SH-SY5Y (cell line): Measurements from ENCODE around the gene MYCL.

Experiments used
- GATA2 ChIP-seq: IDR thresholded peaks from 2 replicates; pipeline ENCODE4 v1.6.1; 2011; ENCODE audit warnings: mild to moderate bottlenecking, low read depth, low read length
- GATA3 ChIP-seq: IDR thresholded peaks from 2 replicates; pipeline ENCODE4 v1.6.1; 2011; ENCODE audit warnings: low read depth, mild to moderate bottlenecking, low read length, moderate library complexity

MYCL gene

DNA sequence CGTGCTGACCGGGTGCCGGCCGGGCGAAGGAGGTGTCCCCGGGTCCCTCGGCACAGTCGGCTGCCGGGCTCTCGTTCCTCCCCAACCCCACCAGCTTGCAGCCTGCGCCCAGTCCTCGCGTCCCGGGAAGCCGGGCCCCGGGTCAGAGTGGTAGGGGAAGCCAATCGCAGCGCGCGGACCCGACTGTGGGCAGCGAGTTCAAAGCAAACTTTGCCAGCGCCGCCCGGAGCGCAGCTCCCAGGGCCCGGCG, 328 bp downstream of the MYCL start:
- no peak for TF ChIP-seq GATA2
- no peak for TF ChIP-seq GATA3

DNA sequence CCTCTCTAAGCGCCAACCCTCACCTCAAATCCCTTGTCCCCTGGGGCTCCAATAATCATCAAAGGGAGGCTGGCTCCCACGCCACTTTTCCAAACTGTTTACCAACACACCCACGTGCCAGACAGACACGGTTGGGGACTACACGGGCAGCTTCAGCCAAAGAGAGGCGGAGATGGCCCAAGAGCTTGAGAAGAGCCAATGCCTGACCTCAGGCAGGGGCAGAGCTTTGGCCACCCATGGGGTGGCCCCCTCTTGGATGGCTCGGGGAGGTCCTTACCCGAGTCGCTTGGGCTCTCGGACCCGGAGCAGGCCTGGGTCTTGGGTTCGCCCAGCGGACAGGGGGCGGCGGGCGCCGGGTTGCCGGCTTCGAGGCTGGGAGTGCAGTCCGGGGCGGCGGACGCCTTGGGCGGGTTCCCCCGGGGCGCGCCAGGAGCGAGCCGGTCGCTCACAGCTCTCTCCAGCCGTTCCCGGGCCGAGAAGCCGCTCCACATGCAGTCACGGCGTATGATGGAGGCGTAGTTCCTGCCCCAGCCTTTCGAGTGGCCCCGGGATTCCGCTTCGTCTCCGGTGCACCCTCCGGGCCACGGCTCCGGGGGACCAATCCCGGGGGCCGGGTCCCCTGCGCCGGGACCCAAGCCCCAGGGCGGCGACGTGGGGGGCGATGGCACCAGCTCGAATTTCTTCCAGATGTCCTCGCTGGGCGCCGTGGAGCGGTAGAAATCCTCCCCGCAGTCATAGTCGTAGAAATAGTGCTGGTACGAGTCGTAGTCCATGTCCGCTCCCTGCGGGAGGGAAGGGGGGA, 854 bp downstream of the MYCL start:
- TF ChIP-seq GATA2, result no peak
- TF ChIP-seq GATA3, result no peak

DNA sequence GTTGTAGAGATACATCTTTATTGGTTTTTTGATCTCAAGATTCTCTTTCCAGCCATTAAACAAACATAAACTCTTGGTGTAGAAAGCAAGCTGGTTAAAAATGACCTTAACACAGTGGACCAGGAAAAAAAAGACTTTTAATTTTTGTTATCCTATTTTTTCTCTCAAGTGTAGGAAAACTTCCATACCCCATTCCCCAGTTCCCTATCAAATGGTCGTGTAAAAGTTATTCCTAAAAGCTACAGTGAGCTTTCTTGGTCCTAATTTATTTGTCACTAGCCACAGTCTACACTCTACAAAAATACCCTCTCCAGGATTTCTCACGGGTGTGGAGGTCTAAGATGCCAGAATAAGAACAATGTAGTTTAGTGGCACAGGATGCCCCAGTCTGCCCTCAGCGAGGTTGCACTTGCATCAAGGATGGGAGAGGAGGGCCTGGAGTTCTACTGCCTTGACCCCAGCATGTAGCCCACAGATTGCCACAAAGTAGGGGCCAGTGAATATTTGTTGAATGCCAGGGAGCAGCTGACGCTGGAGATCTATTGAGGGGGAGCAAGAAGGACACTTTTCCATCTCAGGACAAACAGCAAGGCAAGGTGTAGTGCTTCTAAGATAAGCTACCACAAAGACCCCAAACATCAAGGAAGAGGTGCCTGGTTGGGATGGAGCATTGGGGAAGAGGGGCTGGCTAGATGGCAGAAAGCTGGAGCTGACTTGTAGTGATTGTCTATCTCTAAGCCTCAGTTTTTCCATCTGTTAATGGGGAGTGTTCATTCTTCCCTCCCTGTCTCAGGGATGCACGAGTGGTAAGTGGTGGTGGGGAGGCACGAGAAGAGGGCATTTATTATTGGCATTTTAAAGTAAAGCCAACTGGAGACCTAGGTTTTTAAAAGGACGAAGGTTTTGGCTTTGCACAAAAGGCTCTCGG, 1.8 kb downstream of the MYCL start:
- TF ChIP-seq GATA3 (no peak), GATA2 (no peak)

DNA sequence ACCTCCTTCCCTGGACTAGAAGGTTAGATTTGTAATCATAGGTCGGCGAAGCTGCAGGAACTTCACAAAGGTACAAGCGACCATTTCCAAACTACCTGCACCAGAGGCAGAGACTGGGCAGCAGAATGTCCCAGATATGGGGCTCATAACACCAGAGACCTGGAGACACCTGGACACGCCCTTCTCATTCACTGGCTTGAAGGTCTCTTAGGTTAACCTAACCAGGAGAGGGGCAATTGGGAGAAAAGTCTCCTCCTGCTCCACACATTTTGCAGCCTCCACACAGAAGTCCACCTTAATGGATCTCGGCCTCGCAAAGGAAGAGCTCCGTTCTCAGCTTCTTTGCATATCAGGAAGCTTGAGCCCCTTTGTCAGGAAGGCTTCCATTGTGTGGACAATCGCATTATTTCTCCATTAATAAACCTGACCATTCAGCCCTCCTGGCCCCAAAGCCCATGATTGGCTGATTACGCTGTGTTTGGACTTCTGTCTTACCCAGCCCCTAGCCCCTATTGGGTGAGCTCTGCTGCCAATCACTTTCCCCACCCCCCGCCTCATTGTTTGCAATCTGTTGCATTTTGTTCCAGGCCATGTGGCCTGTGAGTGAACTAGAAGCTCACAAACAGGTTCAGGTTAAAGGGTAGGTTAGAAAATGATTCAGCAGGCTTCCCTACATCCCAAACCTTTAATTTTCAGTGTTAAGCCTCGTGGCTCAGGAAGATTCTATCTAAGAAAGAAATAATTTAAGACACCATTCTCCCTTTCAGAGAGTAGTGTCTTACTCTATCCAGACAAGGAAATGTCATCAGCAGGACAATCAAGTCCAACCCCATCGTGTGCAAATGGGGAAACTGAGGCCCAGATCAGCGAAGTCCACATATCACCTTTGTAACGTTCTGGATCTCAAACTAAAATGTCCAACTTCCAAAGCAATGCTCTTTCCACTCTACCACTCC, 2.8 kb downstream of the MYCL start:
- TF ChIP-seq GATA2 (no peak), GATA3 (no peak)

DNA sequence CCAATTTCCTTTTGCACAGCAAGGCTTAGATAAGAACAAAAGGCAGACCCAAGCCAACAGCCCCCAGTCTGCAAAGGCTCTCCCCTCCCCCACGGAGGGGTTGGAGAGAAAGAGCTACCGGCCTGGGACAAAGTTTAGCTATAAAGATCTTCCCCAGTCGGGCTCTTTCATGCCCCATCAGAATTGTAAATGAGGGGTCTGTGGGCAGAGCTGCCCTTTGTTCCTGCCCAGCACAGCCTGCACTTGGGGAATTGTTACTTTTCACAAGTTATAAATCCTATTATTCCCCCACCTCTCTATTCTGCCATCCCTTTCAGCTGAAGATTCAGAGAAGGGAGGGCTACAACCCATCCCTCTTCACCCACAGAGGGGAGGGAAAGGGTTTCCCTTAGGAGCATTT, 3.5 kb downstream of the MYCL start:
- TF ChIP-seq GATA3, result no peak
- no peak for TF ChIP-seq GATA2

DNA sequence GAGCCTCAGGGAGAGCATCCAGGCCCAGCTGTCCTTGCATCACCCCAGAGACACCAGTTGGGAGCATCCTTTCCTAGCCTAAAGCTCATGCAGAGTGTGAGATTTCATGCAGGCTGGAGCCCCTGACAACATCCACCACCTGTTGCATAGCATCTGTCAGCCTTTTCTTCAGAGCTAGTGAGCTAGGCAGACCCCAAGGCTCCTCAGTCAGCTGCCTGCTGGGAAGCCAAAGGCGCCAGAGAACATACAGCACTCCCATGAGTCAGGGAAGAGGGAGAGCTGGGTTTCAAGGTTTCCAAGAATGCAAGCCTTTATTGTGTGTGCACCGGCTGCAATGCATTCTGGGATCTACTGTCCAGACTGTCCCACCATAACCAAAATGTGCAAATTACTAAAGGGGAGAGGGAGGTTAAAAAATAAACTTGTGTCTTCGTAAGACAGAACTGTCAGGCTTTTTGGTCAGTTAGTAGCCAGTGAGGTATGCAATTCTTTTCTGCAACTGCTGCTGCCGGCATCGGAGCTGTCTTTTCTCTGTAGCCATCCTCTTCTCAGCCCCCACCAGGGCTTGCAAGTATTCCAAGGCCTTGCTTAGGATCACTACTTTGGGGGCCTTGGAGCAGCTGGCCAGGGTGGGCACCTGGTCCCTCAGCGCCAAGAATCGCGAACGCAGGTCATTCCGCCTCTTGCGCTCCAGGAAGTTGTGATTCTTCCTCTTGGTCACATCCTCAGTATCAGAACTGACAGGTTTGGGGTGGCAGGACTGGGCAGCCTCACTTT, 4.6 kb downstream of the MYCL start:
- TF ChIP-seq GATA3 (no peak), GATA2 (no peak)

DNA sequence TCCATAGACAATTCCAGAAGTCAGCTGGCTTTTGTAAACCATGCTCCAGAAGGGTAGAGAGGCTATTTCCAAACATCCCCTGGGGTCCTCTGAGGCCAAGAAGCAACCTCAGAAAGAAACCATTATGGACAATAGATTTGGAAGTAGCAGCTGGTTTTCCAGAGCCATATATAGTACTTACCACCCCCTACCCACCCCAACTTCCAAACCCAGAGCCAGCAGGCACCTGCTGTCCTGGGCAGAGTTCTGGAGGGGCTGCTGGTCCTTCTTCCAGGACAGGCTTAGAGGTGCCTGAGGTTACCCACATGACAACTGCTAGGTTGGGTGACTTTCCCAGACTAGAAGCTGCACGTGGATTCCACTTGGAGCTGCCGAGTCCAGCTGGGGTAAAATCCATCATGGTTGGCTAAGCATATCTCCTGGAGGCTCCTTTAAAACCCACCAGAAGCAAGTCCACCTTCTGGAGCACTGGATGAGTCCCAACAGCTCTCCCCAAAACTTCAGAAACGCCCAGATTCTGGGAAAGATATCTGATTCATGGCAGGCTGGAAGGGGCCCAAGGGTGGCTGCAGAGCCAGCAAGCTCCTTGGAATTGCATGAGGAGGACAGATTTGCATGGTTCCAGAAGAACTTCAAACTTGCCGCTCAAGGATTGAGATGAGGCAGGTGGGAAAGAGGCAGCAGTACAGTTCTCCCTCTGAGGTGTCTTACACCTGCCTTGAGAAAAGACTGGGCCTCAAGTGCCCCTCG, 5.8 kb downstream of the MYCL start:
- TF ChIP-seq GATA3, result no peak
- TF ChIP-seq GATA2, result no peak

DNA sequence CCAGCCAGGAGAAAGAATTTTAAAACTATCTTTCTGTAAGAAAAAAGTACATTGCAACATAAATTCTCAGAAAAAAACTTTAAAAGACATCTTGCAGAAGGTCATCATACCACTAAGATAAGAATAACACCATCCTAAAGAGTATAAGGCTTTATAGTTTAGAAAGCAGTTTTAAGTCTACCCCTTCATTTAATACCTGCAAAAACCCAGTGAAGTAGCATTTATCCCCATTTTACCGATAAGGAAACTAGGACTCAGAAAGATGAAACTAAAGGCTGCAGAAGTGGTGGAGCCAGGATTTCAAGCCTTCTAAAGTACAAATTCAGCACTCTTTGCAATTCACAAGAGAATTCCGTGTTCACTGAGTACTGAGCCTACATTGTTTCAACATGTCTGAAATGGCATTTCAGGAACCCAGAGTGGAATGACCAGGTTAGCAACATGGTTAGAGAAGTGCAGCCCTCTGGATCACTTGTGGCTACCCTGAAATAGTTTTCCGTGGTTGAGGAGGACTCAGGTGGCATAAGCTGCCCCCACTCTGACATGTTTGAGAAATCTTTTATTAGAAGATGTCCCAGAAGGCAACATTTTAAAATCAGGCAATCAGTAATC, 6.7 kb downstream of the MYCL start:
- no peak for TF ChIP-seq GATA2
- TF ChIP-seq GATA3, result no peak

DNA sequence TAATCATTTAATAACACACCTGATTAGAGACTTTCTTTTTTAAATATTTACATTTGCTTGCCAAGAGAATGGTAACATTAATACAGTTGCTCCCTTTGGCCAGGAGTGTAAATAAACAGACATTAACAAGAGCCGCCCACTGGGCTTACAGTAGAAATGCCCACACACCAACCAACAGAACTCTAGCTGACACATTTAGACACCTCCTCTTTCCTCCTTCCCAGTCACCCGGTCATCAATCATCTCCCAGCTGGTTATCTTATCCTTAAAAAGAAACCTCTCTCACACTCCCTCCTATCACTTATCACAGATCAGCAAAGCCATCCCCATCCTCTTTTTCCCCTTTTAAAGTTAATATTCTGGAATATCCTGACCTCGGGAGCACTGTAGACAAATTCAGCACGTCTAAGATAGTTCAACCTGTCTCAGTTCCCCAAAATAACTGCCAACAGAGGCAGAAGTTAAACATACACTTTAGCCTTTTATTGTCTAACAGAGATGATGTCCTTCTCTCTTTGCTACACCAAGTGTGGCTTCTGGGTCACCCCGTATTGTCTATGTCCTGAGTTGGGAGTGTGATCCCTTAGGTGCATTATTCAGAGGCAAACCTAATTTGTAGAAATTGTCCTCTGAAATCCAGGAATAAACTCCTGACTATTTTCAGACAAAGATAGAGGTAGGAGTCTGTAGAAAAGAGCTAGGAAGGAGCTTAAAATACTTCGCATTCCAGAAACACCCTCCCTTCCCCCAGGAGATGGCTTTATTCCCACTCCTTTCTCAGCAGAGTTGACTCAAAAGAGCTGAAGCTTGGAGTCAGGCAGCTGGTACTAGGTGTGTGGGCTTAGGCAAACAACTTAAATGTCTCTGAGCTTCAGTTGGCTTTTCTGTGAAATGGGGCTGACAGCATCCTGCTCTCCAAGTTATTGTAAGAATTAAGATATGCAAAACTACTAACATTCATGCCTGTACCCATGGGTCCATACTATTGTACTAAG, 8.8 kb downstream of the MYCL start:
- TF ChIP-seq GATA2 (no peak), GATA3 (no peak)

DNA sequence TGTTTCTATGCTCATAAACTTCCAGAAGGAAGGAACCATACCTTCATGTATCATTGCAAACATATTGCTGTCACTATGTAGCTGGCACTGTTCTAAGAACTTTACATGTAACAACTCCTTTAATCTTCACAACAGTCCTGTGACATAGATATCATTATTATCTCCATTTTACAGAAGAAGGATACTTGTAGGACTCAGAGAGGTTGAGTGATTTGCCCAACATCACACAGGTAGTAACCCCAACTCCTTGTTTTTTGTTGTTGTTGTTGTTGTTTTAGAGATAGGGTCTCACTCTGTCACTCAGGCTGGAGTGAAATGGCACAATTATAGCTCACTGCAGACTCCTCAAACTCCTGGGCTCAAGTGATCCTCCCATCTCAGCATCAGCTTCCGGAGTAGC, 10.8 kb downstream of the MYCL start:
- no peak for TF ChIP-seq GATA3
- TF ChIP-seq GATA2, result no peak

DNA sequence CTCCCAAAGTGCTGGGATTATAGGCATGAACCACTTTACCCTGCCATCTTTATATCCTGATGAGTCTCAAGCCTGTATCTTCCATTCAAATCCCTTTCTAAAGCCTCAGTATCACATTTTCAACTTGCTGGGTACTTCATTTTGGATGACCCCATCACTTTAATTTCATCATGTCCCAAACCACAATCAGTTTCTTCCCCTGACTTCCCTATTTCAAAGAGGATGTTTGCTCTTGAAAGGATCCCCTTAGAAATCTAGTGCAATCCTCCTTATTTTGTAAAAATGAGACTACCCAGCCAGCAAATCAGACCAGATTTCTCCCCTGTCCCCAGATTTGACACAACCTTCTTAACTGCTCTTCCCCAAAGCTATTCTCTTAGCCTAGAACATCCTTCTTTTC, 11.4 kb downstream of the MYCL start:
- TF ChIP-seq GATA2 (no peak), GATA3 (no peak)

DNA sequence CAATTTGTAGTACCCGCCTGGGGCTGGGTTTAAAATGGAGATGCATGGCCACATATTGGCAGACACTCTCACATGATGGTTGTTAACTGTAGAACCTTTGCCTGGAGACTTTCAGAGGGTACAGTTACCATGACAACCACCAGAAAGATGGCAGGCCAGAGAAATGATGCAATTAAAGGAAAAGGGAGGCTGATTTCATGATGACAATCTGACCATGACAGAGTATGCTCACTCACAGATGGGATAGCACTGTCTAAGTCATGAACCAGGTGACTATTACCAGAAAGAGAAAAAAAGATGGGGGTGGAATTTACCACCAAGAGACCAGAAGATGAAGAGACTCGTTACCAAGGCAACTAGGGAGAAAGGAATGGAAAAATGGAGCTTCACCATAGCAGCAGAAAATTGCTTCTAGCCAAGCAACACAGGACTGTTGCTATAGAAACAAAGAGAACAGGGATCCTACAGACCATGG, 14.9 kb downstream of the MYCL start:
- TF ChIP-seq GATA2 (peak; percentile 44), GATA3 (no peak)
